ENCODE results near the gene RPL18.
"Not testable (repeated sequence)": the region's sequence is repeated elsewhere in the genome, so short reads cannot be mapped to it uniquely, and the experiment has no call there.

Gene RPL18

DNA sequence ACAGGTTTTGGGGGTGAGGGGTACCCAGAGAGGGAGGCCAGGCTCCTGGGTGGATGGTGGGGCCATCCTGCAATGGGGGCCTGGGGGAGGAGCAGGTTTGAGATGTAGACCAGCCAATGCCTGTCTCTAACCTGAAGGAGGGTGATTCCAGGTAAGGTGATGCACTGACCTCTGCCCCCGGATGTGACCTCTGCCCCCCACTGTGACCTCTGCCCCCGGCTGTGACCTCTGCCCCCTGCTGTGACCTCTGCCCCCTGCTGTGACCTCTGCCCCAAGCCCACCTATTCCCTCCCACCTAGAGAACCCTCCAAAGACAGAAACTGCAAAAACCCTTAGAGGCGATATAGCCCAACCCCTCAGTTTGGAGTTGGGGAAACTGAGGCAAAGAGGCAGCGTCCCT is 22.7 kb downstream of the RPL18 start:
- Mint-ChIP-seq H3K36me3 (no peaks in the 10 kb centered on the region), H3K27ac (no peak overlapping the region), H3K4me3 (no peak overlapping the region), H3K4me1 (peaks cover 4% of the 10 kb centered on the region), H3K27me3 (no peaks in the 10 kb centered on the region), H3K9me3 (no peaks in the 10 kb centered on the region)

DNA sequence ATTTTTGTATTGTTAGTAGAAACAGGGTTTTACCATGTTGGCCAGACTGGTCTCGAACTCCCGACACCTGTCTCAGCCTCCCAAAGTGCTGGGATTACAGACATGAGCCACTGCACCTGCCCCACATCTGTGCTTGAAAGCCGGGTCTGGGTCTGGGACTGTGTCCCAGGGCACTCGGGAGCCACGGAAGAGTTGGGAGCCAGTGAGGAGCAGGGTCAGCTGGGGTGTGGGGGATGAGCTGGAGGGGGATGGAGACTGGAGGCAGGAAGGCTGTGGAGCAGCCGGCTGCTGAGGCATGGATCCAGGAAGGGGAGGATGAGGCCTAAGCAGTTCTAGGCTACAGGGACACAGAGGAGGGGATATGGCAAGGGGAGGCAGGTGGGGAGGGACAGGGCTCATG is 23.1 kb downstream of the RPL18 start:
- Mint-ChIP-seq H3K27me3 (no peaks in the 10 kb centered on the region), H3K27ac (no peak overlapping the region), H3K36me3 (no peaks in the 10 kb centered on the region), H3K4me1 (peaks cover 4% of the 10 kb centered on the region), H3K4me3 (peak overlapping the region; percentile 26), H3K9me3 (no peaks in the 10 kb centered on the region)

DNA sequence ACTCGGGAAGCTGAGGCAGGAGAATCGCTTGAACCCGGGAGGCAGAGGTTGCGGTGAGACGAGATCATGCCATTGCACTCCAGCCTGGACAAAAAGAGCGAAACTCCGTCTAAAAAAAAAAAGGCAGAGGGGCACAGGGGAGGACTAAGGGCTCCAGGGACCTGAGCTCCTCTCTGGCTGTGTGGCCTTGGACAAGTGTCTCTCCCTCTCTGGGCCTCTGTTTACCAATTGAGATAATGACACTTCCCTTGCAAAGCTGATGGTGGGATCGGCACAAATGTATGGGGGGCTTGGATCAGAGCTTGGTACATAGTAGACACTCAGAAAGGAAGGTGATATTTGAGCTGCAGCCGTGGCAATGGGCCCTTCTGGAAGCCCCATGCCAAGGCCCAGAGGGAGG is 23.8 kb downstream of the RPL18 start:
- no peaks in the 10 kb centered on the region for H3K36me3 Mint-ChIP-seq
- no peaks in the 10 kb centered on the region for H3K27me3 Mint-ChIP-seq
- peak overlapping the region; percentile 57 for H3K27ac Mint-ChIP-seq
- H3K4me3 Mint-ChIP-seq, result peak overlapping the region; percentile 59
- H3K4me1 Mint-ChIP-seq, result peaks cover 4% of the 10 kb centered on the region
- no peaks in the 10 kb centered on the region for H3K9me3 Mint-ChIP-seq

DNA sequence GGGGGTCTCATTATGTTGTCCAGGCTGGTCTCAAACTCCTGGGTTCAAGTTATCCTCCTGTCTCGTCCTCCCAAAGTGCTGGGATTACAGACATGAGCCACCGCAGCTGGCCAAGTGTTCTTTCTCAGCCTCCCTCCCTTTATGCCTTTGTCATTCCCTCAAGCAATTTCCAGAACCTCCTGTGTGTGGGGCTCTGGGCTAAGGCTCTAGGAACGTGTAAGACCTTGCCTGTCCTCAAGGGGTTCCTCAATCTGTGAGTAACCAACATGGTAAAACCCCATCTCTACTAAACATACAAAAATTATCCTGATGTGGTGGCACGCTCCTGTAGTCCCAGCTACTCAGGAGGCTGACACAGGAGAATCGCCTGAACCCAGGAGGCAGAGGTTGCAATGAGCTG is 28.0 kb downstream of the RPL18 start:
- no peaks in the 10 kb centered on the region for H3K27me3 Mint-ChIP-seq
- peaks cover 17% of the 10 kb centered on the region for H3K4me1 Mint-ChIP-seq
- no peaks in the 10 kb centered on the region for H3K36me3 Mint-ChIP-seq
- H3K27ac Mint-ChIP-seq, result no peak overlapping the region
- no peaks in the 10 kb centered on the region for H3K9me3 Mint-ChIP-seq
- H3K4me3 Mint-ChIP-seq, result peak overlapping the region; percentile 4

DNA sequence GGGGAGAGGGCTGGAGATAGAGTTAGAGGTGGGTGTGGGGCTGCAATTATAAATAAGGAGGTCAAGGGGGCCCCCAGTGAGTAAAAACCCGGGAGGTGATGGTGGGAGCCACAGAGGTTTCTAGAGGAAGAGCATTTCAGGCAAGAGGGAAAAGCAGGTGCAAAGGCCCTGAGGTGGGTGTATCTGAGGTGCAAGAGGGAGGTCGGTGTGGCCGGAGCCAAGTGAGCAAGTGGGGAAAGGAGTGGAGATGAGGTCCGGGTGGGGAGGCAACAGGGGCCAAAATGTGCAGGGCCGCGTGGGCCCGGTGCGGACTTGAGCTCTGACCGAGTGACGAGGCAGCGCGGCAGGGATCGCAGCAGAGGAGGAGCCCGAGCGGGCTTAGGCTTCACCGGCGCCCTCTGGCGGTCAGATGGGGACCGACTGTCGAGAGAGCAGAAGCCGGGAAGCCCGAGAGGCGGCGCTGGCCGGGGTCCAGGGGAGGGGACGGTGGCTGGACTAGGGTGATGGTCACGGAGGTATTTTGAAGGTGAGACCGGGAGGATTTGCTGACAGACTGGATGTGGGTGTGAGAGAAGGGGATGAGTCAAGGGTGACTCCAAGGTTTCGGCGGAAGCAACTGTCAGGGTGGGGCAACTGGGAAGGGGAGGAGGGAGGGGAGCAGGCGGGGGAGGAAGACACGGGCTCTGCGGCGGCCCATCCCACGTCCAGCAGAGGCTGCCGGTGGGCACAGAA is 30.1 kb downstream of the RPL18 start:
- Mint-ChIP-seq H3K27me3 (no peaks in the 10 kb centered on the region), H3K4me3 (peak overlapping the region; percentile 80), H3K4me1 (peaks cover 16% of the 10 kb centered on the region), H3K27ac (no peak overlapping the region), H3K36me3 (no peaks in the 10 kb centered on the region), H3K9me3 (no peaks in the 10 kb centered on the region)

DNA sequence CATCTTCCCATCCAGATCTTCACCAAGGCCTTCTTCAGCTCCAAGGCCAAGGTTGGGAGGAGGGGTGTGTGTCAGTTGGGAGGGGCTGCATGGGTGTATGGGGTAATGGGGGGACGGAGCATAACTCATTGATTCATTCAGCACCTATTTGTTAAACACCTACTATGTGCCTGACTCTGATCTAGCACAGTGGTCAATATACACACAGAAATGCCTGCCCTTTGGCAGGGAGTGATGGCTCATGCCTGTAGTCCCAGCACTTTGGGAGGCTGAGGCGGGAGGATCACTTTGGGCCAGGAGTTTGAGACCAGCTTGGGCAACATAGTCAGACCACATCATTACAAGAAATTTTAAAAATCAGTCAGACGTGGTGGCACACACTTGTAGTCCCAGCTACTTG is 31.6 kb downstream of the RPL18 start:
- Mint-ChIP-seq H3K36me3 (no peaks in the 10 kb centered on the region), H3K27me3 (no peaks in the 10 kb centered on the region), H3K4me1 (peaks cover 16% of the 10 kb centered on the region), H3K27ac (no peak overlapping the region), H3K4me3 (peak overlapping the region; percentile 15), H3K9me3 (no peaks in the 10 kb centered on the region)

DNA sequence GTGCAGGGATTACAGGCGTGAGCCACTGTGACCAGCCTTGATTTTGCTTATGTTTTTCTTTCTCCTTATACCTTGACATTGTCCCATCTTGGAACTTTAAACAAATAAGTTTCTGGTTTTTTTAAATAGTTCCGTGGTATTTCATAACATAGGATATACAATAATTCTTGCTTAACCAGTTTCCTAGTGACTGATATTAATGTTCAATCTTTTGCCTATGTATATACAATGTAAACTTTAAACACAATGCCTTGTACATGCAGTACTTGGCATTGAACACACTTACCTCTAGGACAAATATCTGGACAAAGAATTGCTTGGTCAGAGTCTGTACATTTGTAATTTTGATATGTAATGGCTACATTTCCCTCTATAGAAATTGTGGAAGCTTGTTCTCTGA is 36.8 kb downstream of the RPL18 start:
- Mint-ChIP-seq H3K4me3 (no peak overlapping the region), H3K27me3 (no peaks in the 10 kb centered on the region), H3K36me3 (no peaks in the 10 kb centered on the region), H3K27ac (no peak overlapping the region), H3K4me1 (peaks cover 4% of the 10 kb centered on the region), H3K9me3 (no peaks in the 10 kb centered on the region)

DNA sequence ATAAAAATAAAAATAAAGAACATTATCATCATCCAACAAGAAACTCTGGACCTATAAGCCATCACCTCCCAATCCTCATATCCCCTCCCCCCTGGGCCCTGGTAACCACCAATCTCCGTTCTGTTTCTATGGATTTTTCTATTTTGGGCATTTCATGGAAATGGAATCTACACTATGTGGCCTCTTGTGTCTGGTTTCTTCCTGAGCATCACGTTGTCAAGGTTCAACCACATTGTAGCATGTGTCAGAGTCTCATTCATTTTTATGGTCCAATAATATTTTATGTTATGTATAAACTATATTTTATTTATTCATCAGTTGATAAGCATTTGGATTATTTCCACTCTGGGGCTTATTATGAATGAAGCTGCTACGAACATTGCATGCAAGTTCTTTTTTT is 40.1 kb downstream of the RPL18 start:
- Mint-ChIP-seq H3K36me3 (no peaks in the 10 kb centered on the region), H3K27ac (no peak overlapping the region), H3K9me3 (no peaks in the 10 kb centered on the region), H3K27me3 (no peaks in the 10 kb centered on the region), H3K4me1 (no peaks in the 10 kb centered on the region), H3K4me3 (no peak overlapping the region)

DNA sequence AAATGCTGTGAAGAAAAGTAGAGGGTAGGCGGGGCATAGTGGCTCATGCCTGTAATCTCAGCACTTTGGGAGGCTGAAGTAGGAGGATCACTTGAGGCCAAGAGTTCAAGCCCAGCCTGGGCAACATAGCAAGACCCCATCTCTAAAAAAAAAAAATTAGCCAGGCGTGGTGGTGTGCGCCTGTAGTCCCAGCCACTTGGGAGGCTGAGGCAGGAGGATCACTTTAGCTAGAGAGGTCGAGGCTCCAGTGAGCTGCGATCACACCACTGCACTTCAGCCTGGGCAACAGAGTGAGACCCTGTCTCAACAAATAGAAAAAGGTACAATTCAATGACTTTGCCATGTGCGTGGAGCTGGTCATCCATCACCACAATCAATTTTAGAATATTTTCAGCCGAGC is 41.1 kb downstream of the RPL18 start:
- H3K27me3 Mint-ChIP-seq, H3K9me3 Mint-ChIP-seq, H3K36me3 Mint-ChIP-seq, H3K27ac Mint-ChIP-seq, H3K4me1 Mint-ChIP-seq, H3K4me3 Mint-ChIP-seq: not testable (repeated sequence)

DNA sequence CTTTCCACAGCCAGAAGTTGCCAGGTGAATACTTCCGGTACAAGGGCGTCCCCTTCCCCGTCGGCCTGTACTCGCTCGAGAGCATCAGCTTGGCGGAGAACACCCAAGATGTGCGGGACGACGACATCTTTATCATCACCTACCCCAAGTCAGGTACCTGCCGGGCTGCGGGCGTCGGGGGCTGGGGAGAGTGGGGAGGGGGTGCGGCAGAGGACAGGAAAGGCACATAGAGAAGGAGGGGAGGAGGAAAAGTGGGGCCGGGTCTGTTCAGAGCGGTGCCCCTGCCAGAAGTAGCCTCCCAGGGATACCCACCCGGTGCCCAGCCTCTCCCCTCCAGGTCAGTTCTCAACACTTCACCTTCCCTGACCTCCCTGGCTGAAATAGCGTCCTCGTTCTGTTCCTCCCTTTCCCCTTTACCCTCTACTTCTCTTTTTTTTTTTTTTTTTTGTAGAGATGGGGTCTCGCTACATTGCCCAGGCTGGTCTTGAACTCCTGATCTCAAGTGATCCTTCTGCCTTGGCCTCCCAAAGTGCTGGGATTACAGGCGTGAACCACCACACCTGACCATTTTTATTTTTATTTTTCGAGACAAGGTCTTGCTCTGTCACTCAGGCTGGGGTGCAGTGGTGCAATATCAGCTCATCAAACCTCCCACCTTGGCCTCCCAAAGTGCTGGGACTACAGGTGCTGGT is 42.9 kb downstream of the RPL18 start:
- no peaks in the 10 kb centered on the region for H3K36me3 Mint-ChIP-seq
- H3K27ac Mint-ChIP-seq, result no peak overlapping the region
- no peak overlapping the region for H3K4me3 Mint-ChIP-seq
- no peaks in the 10 kb centered on the region for H3K9me3 Mint-ChIP-seq
- no peaks in the 10 kb centered on the region for H3K4me1 Mint-ChIP-seq
- no peaks in the 10 kb centered on the region for H3K27me3 Mint-ChIP-seq

DNA sequence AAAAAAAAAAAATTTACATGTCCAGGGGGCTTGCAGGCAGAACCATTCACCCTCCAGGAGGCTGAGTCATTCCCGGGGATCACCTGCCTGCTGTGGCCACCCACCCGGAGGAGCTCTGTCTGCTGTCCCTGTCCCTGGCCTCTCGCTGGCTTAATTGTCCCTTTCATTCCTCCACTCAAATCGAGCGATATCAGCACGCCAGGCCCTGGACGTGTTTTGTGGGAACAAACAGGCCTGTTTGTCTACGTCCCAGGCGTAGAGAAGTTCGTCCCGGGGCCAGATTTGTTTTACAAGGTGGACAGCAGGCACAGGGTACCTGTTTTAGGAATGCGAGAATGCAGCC is 45.8 kb downstream of the RPL18 start:
- no peak overlapping the region for H3K4me3 Mint-ChIP-seq
- no peaks in the 10 kb centered on the region for H3K36me3 Mint-ChIP-seq
- H3K27ac Mint-ChIP-seq, result no peak overlapping the region
- H3K4me1 Mint-ChIP-seq, result no peaks in the 10 kb centered on the region
- H3K27me3 Mint-ChIP-seq, result no peaks in the 10 kb centered on the region
- no peaks in the 10 kb centered on the region for H3K9me3 Mint-ChIP-seq

DNA sequence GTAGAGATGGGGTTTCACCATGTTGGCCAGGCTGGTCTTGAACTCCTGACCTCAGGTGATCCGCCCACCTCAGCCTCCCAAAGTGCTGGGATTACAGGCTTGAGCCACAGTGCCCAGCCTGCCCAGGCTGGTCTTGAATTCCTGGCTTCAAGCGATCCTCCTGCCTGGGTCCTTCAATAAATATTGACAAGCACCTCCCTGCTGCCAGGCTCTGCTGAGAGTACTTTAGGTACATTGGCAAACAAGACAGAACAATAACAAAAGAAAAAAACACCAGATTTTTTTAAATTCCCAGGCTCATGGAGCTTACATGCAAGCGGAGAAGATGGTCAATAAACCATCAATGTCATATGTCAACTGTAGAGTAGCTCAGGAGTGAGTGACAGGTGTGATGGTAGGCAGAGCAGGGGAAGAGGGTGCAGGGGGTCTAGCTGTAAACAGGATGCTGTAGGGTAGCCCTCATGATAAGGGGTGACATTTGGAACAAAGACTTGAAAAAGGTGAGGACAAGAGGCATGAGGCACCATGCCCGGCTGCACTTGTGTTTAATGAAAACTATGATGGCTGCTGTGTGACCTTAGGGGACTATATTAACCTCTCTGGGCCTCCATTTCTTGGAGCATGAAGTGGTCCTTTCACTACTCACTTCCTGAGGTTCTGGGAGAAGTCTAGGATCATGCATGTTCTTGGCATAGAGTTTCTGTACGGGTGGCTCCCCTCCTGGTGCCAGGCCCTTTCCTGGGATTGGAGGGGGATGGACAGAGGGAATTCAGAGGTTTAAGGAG is 47.4 kb downstream of the RPL18 start:
- H3K4me3 Mint-ChIP-seq, result no peak overlapping the region
- H3K4me1 Mint-ChIP-seq, result no peaks in the 10 kb centered on the region
- no peak overlapping the region for H3K27ac Mint-ChIP-seq

DNA sequence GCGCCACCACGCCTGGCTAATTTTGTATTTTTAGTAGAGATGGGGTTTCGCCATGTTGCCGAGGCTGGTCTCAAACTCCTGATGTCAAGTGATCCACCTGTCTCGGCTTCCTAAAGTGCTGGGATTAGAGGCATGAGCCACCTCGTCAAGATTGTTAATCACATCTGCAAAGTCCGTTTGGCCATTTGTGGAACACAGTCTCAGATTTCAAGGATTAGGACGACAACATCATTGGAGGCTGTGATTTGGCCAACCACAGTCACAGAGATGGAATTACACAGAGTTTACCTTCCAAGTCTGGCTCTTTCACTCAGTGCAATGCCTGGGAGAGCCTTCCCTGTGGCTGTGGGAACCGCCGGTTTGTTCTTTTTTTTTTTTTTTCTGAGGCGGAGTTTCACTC is 49.2 kb downstream of the RPL18 start:
- Mint-ChIP-seq H3K36me3 (no peaks in the 10 kb centered on the region), H3K9me3 (no peaks in the 10 kb centered on the region), H3K4me3 (no peak overlapping the region), H3K27ac (no peak overlapping the region), H3K27me3 (no peaks in the 10 kb centered on the region), H3K4me1 (no peaks in the 10 kb centered on the region)

More for the DNA sequence above, 47.4 kb downstream of the RPL18 start:
- Mint-ChIP-seq H3K9me3 (no peaks in the 10 kb centered on the region), H3K36me3 (no peaks in the 10 kb centered on the region), H3K27me3 (no peaks in the 10 kb centered on the region)

DNA sequence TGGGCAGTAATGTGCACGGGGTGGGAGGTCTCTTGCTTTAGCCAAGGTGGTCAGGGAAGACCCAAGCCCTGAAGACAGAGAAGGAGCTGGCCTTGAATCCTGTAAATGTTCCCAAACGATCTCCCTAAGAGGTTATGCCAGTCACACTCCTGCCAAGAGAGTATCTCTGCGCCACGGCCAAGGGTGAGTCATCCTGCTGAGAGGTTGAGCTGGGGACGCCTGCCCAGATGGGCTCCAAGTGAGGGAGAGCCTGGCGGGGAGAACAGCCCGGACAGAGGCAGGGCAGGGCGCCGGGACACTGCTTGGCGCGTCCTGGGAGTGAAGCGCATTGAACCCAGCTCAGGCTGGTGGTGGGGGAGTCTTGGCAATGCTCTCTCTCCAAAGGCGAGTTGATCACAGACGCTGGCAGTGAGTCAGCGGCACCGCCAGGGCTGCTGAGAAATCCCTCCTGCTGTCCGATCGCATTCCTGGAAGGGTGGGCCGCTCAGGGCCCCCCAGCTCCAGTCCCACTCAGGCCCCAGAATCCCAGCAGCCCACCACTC is 50.6 kb downstream of the RPL18 start:
- no peaks in the 10 kb centered on the region for H3K9me3 Mint-ChIP-seq
- H3K27ac Mint-ChIP-seq, result no peak overlapping the region
- H3K36me3 Mint-ChIP-seq, result no peaks in the 10 kb centered on the region
- H3K4me1 Mint-ChIP-seq, result no peaks in the 10 kb centered on the region
- H3K27me3 Mint-ChIP-seq, result no peaks in the 10 kb centered on the region
- H3K4me3 Mint-ChIP-seq, result no peak overlapping the region
